ENCODE measurements around the gene LSG1.

The LSG1 gene

DNA sequence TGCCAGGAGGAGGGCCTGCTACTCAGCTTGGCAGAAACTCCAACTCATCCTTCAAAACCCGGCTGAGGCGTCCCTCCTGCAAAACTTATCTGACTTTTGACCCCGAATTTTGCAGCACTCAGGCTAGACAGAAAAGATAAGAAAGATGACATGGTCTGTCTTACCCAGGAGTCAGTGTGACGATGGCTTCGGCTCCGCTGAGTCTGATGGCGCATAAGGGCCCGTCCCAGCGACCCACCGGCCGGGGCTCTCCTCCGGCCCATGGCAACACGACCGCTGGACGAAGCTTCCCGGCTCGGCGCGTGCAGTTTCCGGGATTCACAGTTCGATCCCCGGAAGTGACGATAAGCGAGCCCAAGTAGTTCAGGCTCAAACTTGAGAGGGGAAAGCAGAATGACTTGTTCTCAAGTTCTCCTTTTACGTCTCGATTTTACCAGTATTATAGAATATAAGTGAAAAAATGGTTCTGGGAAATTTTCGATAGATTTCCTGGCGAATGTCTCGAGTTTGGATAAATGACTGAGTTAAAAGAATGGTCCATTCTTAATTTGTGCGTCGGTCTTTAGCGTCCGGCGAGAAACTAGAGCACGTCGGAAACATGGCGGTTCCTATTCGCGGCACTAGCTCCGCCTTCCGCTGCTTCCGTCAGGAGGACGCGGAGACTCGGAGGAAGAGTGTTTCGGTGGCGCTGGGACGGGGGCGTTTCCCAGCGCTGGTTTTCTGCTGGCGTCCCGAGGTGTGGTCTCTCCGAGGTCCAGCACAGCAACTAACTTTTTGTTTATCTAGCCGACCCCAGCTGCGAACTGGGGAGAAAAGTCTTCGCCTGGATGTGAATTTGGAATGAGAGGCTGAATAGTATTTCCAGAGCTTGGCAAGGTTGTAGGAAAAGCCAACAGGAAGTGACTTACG lies at the start of gene LSG1:
Gene LSG1, minus strand, starts transcription at position 292 of the 909 bp plus-strand sequence. Its CDS starts 29 bp downstream, at position 263.
- peak; percentile 74 to 93 (median 86) for DNase-seq

DNA sequence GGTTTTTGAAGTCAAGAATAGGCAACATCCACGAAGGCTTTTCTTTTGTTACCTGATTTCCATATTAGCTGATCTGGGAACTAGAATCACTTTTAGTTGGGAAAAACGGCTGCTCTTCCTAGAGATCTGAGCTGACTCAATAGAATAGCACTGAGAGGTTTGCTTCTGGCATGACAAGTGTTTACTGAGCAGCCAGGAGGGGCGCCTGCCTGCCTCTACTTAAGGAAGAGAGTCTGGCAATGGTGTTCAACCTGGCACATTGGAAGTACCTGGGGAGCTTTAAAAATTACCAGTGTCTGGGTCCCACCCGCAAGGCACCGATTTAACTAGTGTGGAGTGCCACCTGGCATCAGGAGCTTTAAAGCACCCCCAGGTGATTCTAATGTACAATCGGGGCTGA lies 48.1 kb upstream of the LSG1 start:
- DNase-seq = no peak

DNA sequence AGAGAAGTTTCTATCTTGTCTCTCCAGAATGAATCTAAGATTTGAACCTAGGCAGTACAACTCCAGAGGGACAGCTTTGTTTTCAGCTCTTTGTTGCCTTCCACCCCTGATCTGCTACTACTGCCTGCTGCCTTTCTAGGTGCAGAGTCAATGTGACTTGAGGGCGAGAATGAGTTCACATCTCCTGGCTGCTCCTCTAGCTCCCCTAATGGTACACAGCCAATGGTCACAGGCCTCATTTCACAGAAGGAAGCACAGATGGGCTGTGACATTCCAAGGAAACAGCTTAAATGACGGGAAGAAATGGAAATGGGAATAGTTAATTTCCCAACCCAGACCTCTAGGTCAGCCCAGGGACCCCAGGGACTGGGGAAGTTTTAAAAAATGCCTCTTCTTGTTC lies 46.1 kb upstream of the LSG1 start:
- DNase-seq = no peak

DNA sequence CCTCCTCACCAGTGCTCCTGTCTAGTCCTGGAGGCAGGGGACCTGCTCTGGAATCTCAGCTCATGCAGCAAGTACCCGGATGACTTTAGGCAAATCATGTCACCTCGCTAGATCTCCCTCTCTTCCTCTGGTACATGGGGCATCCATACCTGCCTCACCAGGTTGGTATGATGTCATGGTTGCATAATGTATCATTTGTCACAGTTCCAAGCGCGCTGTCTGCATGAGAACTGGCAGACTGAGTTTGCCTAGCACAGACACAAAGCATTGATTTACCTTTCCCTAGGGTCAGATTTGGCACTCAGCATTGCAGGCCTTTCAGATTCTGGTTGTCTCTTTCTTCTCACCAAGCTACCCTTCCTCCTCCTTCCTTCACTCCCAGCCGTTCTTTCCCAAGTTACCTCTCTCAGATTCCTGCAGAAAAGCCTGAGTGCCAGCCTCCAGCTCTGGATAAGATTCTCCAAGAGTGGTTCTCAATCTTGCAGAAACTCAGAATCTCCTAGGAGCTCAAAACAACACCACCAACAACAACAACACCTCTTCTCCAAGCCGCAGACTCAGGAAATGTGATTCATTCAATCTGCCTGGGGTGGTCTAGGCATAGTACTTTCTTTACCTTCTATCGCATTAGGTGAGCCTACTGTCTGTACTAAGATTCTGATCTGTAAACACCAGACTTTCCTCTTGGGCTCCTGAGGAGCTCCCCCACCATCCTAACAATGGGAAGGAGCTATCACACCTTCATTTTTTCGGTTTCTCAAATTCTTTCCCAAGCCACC lies 43.2 kb upstream of the LSG1 start:
- DNase-seq = no peak

DNA sequence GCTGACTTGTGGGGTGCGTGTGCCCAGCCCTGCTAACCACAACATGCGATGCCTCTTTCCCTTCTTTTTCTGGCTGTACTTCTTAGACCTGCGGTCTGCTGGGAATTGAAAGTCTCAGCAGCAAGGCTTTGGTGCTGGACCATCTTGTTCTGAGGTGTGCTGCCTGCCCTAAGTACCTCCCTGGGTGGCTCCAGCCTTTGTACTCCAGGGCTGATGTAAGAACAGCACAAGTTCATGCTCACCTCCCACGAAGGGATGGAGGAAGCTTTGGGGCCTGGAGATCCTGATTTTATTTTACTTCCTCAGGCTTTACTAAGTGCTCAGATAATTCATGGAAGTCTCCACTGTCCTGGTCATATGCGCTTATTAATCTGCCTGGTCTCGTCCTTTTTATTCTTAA lies 42.6 kb upstream of the LSG1 start:
- DNase-seq = no peak

DNA sequence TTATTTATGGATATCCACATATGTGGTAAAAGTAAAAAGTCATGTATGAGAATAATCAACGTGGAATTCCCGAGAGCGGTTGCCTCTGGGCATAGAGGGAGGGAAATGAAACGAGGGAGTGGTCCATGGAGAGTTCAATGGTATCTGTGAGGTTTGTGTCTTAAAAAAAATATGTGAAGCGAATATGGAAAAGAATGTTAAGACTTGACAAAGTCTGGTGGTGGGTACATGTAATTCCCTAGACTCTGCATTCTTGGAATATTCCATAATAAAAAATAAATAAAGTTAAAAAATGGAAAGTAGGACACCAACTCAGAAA lies 42.1 kb upstream of the LSG1 start:
- no peak for DNase-seq

DNA sequence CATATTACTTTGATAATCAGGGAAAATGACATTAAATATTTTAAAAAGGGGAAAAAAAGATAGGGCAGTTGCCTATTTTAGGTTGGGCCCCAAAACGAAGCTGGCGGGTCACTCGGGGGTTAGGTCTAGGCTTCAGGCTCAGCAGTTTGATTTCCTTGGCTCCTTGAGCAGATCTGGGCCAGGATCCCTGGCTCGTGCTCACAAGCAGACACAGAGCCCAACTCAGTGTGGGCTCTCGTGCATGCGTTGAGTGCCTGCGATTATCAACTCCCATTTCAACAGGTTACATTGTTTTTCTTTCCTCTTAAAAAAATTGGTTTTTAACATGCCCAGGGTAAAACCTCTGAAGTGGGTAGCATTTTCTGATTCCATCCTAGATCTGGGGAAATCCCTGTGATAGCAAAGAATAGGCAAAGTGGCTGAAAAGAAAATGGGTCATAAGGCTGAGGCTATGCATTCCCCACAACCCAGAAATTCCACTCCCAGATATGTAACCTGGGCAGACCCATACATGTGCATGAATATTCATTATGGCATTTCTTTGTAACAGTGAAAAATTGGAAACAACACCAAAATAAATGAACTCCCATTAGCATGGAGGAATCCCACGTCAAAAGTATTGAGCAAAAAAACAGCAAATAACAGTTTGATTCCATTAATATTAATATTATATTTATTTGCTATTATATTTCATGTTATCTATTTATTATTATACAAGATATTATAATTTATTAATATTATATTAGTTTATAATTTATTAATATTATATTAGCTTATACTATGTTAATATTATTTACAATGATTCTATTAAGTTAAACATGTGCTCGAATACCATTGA lies 41.5 kb upstream of the LSG1 start:
- no peak for DNase-seq

DNA sequence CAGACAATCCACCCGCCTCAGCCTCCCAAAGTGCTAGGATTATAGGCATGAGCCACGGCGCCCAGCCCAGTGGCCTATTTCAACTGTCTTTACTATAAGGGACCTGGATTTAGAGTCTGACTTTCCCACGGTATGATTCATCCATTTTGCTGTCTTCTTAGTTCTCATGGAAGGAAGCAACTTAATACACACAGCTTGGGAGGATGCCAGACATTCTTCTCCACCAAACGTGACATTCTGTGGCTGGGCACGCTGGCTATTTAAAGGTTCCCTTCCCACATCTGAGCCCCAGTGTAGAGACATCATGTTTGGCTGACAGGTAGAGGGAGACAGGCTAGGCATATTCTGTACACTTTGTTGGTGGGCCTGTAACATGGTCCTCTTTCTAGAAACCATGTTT lies 39.9 kb upstream of the LSG1 start:
- DNase-seq = no peak

DNA sequence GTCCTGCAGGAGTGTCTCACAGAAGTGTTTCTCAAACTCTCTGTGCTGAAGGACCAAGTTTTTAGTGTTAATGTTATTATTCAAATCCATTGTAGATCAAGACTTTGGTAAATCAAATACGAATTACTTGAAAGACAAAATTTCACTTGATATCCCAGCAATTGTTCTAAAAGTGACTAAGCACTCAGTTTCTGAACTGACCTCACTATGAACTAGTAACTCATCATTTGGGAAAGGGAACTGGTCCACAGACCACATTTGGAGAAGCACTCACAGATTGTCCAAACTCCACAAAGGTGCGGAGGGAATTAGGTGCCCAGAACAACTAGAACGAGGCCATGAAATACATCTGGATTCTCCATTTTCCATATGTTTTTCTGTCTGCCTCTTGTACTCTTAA lies 39.3 kb upstream of the LSG1 start:
- DNase-seq = no peak

DNA sequence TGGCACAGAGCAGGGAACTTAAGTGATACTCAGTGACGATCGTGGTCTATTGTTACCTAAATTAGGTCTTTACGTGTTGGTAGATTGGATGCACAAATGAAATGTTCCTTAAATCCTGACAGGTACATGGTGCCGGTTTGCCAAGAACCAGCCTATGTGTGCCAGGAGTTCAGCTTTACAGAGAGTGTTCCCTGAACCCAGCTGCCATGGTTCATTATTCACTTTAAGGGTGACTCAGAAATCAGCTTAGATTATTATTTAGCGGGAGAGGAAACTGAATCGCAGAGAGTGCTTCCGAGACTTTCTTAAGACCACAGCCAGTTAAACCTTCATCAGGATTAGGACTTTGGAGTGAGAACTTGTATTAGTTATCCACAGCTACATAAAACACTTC lies 35.2 kb upstream of the LSG1 start:
- DNase-seq = no peak

DNA sequence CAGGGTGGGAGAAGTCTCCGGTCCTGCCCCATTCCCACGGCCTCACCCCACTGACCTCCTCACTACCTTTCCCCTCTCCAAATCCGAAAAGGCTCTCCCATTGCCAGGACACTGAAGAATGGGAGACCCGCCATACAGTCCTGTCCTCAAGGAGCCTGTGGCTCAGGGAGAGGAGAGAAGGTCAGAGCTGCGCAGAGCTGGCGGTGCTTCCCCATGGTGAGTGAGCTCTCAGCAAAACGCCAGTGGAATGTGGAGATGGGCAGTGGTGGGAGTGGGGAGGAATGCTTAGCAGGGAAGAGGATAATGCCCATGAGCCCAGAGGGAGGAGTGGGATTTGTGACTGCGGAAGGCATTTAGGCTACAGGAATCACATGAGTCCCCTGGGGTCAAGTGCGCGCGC lies 33.8 kb upstream of the LSG1 start:
- DNase-seq = no peak

DNA sequence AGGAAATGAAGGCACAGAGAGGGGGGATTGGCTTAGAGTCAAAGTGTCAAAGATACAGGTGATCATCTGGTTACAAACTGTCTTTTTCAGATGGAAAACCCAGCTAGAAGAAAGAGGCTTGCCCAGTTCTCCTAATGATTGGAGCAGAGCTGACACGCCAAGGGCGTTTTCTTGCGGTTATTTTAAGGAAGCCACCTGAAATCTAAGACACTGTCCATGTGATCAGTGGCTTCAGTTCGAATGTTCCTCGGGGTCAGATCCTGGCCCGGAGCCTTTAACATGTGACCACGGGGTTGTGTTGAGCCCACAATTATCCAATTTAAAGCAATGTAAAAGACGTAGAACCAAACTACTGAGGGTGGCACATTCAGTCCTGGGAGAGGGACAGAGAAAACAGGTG lies 33.2 kb upstream of the LSG1 start:
- no peak for DNase-seq

DNA sequence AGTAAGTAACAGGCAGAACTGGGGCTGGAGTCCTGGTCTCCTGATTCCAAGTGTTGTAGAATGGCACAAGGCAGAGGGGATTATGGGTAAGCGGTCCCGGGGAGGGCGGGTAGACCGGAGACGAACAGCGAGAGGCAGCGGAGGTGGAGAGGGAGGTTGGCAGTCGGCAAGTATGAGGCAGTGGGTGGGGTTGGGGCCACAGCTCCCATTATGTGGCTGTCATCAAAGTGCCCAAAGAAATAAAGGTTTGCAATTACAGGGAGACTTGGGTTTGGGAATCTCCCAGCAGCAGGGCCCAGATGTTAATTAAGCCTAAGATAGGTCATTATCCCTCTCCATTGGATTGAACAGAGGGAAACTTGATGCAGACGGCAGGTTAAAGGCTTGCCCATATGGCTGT lies 30.6 kb upstream of the LSG1 start:
- DNase-seq = no peak

DNA sequence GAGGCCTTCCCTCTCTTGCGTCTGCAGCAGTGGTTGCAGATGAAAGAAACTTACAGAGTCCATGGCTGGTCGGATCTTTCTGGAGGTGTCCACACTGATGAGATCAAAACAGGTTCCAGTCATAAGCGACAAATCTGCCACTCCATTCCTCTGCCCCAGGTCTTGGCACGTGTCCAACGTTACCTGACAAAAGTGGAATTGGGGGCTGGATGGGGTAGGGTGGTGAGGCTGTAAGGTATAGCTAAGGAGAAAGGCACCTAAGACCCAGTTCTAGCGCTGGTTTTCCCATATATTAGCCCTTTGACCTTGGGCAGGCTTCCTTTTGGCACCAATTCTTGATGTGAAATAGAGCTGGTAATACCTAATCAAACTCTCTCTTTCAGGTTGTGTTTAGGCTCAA lies 24.7 kb upstream of the LSG1 start:
- DNase-seq = no peak

DNA sequence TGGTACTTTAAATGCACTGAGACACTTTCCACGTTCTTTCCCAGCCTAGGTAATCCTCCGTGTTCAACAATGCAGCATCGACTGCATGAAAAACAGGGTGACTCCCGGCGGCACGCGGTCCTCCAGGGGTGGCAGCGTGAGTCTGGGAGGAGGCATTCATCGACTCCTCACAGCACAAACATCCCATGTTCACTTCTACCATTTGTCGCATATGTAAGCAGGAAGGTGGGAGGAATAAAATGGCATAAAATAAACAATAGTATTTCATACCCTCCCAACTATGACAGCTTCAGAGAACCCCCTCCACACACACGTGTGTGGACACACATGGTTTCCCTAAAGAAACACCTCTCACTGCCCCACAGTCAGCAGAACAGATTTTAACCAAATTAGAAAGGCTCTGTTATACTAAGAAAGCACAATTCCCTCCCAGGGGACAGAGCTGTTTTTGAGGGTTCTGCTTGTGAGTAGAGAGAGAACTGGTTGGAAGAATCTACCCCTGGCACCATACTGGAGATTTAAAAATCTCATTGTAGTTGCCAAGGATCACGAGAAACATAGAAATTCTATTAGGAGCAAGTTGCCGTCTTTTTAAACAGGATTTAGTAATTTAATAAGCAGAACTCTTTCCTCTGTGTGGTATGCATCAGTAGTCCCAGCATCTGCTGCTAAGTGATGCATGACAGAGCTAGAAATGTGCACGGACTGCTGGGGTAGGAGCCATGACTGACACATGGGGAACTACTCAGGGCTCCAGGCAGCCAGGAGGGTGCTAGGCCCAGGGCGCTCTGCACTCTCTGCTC lies 19.7 kb upstream of the LSG1 start:
- DNase-seq = no peak

DNA sequence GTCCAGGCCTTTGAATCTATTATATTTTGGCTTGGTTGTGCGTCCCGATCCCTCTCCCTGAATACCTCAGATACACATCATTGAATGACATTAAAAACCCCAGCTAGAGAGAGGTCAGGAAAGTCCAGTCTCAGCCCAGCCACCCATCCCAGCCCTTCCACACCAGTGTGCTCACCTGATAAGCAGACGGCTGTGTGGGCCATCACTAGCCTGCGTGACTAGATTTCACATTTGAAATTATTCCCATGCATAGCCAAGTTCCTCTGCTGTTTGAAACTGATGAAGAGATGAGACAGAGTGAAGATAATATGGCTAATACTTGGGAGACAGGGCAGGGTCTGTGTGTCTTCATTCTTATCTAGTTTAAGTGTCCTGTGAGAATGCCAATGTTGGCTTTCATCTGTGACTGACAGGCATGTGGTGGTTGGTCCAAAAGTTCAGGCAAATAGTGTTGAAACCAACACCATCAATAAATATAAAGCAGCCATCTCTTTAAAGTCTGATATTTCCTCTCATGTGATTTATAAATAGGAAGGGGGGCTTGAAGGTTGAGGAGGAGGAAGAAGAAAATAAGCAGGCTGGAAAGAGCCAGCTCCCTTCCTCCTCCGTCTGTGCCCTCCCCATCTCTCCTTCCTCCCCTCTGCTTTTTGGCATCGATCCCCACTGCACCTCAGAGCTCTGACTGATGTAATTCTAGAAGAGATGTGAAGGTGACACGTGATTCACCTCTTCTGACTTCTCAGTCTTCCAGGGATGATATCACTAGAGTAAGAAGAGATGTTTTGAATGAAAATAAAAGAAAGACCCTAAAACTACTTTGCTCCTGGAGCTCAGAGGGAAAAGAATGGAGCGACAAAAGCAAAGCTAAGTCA lies 18.7 kb upstream of the LSG1 start:
- DNase-seq = no peak

DNA sequence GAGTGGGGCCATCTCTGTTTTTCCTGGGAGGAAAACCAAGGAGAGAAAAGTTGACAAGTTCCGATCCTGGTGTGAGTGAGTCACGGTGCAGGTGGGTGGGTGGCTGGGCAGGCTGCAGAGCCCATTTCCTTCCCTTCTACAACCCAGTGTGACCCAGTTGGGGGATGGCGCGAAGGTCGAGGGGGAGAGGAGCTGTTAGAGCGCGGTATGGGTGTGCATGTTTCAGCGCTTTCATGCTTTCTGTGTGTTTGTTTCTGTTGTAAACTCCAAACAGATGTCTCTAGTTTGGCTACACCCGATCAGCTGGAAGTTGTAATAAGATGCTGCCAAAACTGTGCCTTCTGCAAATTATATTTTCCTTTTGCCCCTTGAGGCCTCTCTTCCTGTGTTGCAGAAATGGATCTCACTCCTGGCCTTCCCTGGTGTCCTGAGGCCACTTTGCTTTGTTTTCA lies 17.5 kb upstream of the LSG1 start:
- DNase-seq = no peak

DNA sequence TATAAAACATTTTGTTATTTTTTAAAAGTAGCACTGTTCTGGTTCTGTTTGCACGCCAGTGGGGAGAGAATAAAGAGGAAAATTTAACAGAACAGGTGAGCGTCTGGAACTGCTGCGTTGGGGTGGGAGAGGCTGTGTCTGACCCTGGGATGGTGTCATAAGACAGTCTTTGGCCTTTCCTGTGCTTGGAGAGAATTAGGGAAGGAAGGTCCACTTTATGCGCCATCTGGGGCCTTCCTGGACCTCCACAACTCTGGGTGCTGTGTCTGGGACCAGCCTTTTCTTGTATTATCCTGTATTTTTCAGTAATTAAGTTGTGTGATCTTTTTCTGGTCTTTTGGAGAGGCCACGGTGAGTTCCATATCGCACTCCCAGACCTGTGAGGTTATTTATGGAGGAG lies 17.0 kb upstream of the LSG1 start:
- DNase-seq = no peak

DNA sequence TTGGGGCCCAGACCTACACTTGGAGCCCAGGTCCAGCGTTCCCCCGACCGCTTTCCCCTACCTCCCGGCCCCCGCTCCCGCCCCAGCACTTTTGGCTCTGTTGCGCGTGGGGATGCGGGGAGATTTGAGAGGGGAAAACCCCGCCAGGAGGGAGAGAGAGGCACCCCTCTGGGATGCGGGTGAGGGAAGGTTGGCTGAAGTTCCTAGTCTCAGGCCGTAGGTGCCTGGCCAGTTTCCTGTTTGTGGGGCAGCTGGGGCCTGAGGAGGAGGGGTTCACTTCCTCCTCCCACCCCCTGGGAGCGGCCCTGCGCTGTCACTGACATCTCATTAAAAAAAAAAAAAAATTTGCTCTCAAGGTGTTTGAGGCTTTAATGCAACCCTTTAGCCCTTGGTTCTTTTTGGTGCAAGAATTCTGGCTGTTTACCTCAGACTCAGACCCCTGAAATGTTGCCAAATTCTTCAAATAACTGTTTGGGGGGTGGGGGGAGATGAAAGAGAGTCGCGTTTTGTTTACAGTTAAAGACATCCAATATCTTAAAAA lies 16.3 kb upstream of the LSG1 start:
- peak in 1 of 6 experiments; percentile 6 for DNase-seq

DNA sequence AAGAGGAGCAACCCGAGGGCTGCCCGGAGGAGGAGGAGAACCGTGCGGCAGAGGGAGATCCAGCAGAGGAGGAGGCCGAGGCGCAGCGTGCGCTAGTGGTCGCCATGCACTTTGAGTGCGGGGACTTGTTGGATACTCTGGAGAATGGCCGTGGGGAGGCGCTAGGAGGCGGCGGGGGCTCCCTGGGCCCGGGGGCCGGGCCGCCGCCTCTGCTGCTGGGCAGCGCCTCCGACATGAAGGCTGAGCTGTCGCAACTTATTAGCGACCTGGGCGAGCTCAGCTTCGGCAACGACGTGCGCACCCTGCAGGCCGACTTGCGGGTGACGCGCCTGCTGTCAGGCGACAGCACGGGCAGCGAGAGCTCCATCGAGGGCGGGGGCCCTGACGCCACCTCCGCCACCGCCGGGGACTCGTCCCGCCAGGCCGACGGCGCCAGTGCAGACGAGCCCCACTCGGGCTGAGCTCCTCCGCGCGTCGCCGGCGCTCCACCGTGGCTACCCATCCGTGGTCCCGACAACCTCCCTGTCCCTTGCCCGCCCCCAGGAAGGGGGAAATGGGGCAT lies 15.7 kb upstream of the LSG1 start:
- DNase-seq = peak; percentile 30 to 60 (median 50)
